NCI-H774 (cell line): Measurements from ENCODE around the gene ATCAY.
A peak's percentile ranks its signal among the peaks of the same experiment; 100 is the strongest.

Experiments used
- DNase-seq: peaks from one replicate; lab custom pipeline; 2025; lab: John Stamatoyannopoulos, UW

ATCAY gene, protein sequence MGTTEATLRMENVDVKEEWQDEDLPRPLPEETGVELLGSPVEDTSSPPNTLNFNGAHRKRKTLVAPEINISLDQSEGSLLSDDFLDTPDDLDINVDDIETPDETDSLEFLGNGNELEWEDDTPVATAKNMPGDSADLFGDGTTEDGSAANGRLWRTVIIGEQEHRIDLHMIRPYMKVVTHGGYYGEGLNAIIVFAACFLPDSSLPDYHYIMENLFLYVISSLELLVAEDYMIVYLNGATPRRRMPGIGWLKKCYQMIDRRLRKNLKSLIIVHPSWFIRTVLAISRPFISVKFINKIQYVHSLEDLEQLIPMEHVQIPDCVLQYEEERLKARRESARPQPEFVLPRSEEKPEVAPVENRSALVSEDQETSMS

DNA sequence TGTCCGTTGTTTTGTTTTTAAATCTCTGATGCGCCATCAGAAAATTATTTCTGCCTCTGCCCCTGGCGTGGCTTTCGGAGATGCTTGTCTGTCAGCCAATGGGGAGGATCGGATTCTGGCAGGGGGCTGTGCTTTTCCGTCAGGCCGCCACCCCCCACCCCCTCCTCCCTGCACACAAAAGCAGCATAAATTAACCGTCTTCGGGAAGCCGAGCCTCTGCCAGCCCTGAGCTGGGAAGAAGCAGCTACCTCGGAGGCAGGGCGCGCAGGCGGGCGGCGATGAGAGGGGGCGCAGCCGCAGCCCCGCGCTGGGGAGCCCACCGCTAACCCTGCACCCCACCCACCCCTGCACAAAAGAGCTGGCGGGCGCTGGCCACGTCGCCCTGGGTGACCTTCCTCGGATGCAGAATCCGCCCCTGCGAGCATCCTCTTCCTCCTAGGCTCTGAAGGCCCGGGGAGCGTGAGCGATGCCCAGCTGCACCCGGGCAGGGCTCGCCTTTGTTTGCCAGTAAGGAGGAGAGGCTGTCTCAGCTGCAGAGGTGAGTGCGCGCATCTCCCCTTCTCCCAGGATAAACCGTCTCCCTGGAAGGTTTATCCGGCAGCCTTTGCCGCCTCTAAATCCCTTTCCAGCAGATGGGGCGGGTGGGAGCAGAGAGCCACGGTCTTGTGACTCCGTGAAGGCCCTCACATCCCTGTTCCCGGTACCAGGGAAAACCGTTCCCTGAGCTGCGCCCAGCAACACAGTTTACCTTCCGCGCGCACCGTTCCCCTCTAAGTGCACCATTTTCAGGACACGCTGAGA, at the start of gene ATCAY:
Gene ATCAY, plus strand, starts transcription at position 215 of the 801 bp plus-strand sequence. CDS start 5,083 bp downstream, outside the sequence.
- DNase-seq, result no peak

DNA sequence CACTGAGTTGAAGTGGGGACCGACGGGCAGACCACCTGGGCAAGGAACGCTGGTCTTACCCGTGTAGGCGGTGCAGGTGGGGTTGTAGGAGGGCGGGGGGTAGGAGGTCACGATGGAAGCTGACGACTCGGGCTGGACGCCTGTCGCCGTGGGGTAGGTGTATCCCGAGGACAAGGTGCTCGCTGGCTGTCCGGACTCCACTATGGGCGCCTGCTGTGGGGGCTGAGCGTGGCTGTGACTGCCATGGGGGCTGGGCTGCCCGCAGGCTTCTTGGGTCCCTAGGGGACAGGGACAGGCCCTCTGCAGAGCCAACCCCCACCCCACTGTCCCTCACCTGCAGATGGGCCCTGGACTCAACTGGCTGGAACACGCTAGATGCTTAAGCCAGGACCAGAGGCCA, 48.9 kb upstream of the ATCAY start:
- no peak for DNase-seq

DNA sequence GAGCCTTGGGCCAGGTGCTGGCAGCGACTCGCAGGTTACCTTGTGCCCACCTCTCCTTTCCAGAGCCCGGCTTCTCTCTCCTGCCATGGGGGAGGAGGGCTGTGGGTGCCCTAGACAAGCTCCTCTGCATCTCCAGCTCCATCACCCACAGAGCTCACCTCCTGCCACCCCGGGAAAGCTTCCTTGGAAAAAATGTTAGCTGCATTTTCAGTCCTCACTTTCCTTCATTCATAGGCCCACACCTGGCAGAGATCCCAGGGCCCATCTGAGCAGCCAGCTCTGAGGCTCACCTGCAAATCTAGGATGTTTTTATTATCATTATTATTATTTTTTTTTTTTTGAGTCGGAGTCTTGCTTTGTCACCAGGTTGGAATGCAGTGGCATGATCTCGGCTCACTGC, 48.5 kb upstream of the ATCAY start:
- DNase-seq, result no peak

GRCh38 chr19:3833578-3834348, 46.7 kb upstream of the ATCAY start:
- DNase-seq, result no peak

DNA sequence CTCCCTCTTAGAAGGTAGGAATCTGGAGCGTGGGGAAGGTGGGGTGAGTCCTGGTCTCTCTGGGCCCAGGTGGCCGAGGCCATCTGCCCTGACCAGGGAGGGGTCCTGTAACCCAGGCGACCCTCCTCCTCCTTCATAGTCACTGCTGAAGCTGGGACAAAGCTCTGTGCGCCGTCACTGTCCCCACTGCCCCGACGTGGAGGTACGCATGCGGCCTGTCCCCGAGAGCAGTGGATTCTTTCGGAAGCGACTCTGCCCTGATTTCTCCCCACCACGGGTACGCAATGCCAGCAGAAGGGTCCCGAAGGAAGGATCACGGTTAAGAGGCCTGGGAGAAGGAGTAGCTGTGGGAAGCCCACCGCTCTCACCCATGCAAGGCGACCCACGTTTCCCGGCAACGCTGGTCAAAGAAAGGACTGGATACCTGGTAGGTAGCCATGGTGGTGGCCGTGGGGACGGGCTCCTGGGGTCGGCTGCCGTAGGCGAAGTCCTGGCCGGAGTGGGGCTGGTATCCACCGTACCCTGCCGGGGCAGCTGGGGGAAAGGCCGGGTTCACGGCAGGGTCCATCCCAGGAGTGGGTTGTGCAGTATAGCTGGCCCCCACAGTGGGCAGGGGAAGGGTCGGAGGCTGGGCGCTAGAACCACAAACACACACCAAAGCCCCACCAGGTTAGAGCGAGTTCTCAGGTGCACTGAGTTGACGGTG, 46.0 kb upstream of the ATCAY start:
- no peak for DNase-seq

DNA sequence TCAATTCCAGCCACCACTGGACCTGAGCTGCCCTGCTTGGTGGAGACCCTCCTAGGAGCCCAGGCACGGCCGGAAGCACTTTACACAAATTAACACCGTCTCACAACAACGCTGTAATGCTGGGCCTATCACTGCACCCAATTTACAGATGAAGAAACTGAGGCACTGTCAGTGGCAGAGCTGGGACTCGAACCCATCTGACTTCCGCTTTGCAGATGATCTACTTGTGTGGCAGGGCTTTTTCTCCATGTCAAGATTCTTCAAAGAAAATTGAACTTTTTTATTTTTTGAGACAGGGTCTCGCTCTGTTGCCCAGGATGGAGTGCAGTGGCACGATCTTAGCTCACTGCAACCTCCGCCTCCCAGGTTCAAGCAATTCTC, 45.4 kb upstream of the ATCAY start:
- no peak for DNase-seq

- no peak for DNase-seq
Observed at GRCh38 chr19:3836887-3837286, 43.6 kb upstream of the ATCAY start.

DNA sequence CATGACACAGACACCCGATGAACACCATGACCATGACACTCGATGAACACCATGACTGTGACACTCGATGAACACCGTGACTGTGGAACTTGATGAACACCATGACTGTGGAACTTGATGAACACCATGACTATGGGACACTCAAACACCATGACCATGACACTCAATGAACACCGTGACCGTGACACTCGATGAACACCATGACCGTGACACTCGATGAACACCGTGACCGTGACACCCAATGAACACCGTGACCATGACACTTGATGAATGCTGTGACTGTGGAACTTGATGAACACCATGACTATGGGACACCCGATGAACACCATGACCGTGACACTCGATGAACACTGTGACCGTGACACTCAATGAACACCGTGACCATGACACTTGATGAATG, 43.2 kb upstream of the ATCAY start:
- DNase-seq, result no peak

- DNase-seq, result no peak
Observed at GRCh38 chr19:3837922-3838321, 42.6 kb upstream of the ATCAY start.

- DNase-seq, result no peak
Observed at GRCh38 chr19:3838661-3839060, 41.8 kb upstream of the ATCAY start.

DNA sequence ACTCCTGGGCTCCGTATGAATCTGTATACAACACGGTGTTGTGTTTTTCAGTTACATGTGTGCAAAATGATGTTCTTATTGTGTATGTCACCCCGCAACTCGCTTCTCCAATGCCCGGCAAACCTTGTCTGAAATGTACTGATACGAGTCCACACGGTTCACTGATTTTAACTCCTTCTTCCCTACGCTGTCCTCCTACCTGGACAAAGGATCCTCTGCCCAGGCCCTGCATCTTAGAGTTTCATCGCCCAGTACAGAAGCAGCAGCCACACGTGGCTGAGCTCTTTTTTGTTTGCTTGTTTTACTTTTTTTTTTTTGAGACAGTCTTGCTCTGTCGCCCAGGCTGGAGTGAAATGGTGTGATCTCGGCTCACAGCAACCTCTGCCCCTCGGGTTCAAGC, 40.5 kb upstream of the ATCAY start:
- DNase-seq, result no peak

- no peak for DNase-seq
Observed at GRCh38 chr19:3840804-3841203, 39.7 kb upstream of the ATCAY start.

- DNase-seq, result no peak
Observed at GRCh38 chr19:3842948-3843347, 37.5 kb upstream of the ATCAY start.

- DNase-seq, result no peak
Observed at GRCh38 chr19:3844596-3844995, 35.9 kb upstream of the ATCAY start.

DNA sequence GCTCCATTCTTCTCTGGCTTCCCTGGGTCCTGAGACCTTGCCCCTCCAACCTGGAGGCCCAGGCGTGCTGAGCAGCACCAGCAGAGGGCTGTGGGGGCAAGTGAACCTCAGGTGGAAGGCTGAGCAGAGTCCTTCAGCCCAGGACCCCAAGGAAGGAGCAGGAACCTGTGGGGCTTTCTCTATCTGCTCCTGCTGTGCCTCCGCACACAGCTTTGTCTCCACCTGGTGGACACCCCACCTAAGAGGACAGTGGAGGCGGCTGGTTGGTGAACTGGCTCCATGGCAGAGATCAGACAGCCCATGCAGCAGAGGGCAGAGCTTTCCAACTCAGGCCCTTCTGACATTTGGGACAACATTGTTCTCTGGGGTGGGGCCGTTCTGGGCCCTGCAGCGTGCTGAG, 31.4 kb upstream of the ATCAY start:
- DNase-seq, result no peak

GRCh38 chr19:3849787-3850186, 30.7 kb upstream of the ATCAY start:
- DNase-seq, result no peak

DNA sequence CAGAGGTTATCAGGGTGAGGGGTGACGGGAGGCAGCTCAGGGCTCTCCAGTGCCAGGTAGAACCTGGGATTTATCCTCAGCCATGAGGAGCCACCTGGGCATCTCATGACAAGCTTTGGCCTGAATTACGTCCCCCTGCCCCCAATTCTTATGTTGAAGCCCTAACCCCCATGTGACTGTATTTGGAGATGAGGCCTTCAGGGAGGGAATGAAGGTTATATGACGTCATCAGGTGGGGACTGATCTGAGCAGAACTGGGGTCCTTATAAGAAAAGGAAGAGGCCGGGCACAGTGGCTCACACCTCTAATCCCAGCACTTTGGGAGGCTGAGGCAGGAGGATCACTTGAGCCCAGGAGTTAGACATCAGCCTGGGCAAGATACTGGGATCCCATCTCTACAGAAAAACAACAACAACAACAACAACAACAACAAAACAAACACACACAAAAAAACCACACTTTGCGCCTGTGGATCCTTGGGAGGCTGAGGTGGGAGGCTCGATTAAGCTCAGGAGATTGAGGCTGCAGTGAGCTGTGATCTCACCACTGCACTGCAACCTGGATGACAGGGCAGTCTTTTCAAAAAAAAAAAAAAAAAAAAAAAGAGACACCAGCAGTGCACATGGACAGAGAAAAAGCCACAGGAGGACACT, 30.0 kb upstream of the ATCAY start:
- DNase-seq, result no peak

DNA sequence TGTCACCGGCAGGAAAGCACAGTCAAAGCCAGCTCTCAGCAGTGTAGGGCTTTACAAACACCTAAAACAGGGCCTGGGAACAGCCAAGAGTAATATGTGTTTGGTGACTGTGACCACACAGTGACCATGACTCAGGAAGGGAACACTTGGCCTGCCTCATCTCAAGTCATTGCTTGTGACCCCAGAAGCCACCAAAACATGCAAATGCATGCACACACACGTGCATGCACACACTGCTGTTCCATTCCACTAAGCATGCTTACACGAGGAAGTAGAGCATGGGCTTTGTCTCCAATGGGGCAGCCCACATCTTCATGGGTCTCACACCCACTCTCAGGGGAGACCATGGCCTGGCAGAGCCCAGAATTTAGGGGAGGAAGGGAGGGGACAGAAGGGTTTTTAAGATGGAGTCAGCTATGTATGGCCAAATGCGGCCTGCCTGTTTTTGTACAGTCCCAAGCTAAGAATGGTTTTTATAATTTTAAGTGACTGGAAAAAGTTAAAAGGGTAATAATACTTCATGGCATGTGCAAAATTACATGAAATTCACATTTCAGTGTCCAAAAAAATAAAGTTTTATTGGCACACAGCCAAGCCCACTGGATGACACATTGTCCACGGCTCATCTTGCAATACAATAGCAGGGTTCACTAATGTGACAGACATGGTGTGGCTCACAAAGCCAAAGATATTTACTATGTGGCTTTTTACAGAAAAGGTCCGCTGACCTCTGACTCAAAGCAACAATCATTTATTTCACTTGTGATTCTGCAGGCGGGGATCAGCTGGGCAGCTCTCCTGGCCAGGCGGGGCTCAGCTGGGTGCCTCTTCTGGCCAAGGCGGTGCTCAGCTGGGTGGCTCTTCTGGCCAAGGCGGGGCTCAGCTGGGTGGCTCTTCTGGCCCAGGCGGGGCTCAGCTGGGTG, 29.0 kb upstream of the ATCAY start:
- DNase-seq, result no peak

DNA sequence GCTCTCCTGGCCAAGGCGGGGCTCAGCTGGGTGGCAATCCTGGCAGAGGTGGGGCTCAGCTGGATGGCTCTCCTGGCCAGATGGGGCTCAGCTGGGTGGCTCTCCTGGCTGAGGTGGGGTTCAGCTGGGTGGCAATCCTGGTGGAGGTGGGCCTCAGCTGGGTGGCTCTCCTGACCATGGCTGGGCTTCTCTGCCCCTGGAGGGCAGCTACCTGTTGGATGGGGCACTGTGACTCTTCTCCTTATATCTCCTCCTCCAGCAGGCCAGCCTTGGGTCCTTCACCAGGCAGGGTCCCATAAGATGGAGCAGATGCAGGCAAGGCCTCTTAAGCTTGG, 28.3 kb upstream of the ATCAY start:
- no peak for DNase-seq

DNA sequence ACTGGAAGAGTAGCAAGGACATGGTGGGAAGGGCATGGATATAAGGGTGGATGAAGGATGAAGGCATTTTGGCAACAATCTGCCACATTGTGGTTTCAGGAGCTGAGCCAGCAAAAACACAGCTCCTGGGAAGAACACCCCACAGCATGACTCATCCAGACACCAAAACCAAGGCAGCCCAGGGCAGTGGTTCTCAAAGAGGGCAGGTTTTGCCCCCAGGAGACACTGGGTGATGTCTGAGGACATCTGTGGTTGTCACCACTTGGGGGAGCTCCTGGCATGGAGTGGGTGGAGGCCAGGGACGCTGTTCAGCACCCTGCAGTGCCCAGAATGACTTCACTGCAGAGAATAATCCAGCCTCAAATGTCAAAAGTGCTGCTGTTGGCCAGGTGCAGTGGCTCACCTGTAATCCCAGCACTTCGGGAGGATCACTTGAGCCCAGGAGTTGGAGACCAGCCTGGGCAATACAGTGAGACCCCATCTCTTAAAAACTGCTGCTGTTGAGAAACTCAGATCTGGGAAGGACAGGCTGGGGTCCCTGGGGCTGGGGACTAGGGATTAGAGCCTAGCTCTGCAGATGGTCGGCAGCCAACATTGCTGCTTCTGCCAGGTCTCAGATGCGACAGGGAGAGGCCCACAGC, 27.8 kb upstream of the ATCAY start:
- DNase-seq, result peak; percentile 31
